NCI-H1436 (cell line): ENCODE data around the gene NXPE1.
"Not testable (repeated sequence)": the region's sequence is repeated elsewhere in the genome, so short reads cannot be mapped to it uniquely, and the experiment has no call there.

Source experiments
- DNase-seq: peaks from one replicate; lab custom pipeline; 2025; lab: John Stamatoyannopoulos, UW

Gene NXPE1

GRCh38 chr11:114559425-114560310 lies at the start of gene NXPE1:
TSS of gene NXPE1 (minus strand) at chr11:114559881. CDS start at chr11:114551201, 8,680 bp downstream.
- no peak for DNase-seq

DNA sequence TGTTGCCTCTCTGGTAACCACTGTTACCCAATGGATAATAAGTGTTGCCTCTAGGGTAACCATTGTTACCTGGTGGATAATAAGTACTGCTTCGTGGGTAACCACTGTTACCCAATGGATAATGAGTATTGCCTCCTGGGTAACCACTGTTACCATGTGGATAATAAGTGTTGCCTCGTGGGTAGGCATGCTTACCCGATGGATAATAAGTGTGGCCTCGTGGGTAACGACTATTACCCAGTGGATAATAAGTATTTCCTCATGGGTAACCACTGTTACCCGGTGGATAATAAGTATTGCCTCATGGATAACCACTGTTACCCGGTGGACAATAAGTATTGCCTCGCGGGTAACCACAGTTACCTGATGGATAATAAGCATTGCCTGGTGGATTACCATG lies 49.7 kb upstream of the NXPE1 start:
- DNase-seq: no peak

- not testable (repeated sequence) for DNase-seq
These were observed 48.9 kb upstream of the NXPE1 start for GRCh38 chr11:114608605-114609004.

GRCh38 chr11:114607753-114608459 lies 48.2 kb upstream of the NXPE1 start:
- no peak for DNase-seq

GRCh38 chr11:114606802-114607075 lies 47.1 kb upstream of the NXPE1 start:
- not testable (repeated sequence) for DNase-seq

DNA sequence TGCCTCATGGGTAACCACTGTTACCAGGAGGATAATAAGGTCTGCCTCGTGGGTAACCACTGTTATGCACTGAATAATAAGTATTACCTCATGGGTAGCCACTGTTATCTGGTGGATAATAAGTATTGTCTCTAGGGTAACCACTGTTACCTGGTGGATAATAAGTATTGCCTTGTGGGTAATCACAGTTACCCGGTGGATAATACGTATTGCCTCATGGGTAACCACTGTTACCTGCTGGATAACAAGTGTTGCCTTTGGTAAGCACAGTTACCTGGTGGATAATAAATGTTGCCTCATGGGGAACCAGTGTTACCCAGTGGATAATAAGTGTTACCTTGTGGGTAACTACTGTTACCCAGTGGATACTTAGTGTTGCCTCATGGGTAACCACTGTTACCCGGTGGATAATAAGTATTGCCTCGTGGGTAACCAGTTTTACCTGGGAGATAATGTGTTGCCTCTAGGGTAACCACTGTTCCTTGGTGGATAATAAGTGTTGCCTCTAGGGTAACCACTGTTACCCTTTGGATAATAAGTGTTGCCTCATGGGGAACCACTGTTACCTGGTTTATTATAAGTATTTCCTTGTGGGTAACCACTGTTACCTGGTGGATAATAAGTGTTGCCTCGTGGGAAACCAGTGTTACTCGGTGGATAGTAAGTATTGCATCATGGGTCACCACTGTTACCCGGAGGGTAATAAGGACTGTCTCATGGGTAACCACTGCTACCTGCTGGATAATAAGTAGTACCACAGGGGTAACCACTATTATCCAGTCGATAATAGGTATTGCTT lies 46.5 kb upstream of the NXPE1 start:
- no peak for DNase-seq

DNA sequence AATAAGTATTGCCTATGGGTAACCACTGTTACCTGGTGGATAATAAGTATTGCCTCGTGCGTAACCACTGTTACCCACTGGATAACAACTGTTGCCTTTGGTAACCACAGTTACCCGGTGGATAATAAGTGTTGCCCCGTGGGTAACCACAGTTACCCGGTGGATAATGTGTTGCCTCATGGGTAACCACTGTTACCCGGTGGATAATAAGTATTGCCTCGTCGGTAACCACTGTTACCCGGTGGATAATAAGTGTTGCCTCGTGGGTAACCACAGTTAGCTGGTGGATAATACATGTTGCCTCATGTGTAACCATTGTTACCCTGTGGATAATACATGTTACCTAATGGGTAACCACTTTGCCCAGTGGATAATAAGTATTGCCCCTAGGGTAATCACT lies 45.7 kb upstream of the NXPE1 start:
- DNase-seq: no peak

DNA sequence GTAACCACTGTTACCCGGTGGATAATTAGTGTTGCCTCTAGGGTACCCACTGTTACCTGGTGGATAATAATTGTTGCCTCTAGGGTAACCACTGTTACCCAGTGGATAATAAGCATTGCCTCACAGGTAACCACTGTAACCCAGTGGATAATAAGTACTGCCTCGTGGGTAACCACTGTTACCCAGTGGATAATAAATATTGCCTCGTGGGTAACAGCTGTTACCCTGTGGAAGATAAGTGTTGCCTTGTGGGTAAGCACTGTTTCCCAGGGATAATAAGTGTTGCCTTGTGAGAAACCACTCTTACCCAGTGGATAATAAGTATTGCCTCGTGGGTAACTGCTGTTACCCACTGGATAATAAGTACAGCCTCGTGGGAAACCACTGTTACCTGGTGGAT lies 45.2 kb upstream of the NXPE1 start:
- DNase-seq: no peak

DNA sequence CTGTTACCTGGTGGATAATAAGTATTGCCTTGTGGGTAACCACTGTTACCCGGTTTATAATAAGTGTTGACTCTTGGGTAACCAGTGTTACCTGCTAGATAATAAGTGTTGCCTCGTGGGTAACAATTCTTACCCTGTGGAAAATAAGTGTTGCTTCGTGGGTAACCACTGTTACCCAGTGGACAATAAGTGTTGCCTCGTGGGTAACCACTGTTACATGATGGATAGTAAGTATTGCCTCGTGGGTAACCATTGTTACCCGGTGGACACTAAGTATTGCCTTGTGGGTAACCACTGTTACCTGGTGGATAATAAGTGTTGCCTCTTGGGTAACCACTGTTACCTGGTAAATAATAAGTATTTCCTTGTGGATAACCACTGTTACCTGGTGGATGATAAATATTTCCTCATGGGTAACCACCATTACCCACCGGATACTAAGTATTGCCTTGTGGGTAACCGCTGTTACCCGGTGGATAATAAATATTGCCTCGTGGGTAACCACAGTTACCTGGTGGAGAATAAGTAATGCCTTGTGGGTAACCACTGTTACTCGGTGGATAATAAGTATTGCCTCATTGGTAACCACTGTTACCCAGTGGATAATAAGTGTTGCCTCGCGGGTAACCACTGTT lies 44.6 kb upstream of the NXPE1 start:
- DNase-seq: no peak

- DNase-seq: not testable (repeated sequence)
These were observed 43.5 kb upstream of the NXPE1 start for GRCh38 chr11:114603151-114603550.

GRCh38 chr11:114598461-114598860 lies 38.8 kb upstream of the NXPE1 start:
- no peak for DNase-seq

DNA sequence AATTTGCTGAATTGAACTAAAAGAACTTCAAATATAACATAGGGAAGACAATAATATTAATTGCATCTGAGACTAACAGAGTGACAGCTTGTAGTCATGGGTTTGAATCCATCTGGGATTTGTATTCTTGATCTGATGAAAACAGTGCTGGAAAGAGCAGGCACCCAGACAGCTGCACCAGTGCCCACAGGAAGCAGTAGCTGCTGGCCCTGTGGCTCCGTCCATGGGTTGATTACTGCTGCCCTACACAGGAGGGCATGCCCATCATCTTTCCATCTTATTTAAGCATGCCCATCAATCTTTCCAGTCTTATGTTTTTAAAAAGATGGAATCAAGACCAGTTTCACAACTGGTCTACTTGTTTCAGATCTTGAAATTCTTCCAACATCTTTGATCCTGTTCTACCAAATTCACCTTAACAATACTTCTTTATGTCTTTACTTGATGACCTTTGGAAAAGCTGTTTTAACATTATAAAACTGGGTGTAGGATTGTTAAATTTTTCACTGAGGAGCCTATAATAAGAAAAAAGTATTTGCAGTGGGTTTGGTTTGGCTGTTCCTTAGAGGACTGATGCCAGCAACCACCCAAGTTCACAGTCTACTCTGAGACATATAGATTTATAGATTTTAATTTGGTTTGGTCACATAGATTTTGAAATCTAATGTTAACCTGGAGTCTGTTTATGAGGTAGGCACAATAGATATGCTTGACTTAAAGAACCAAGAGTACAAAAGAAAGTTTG lies 36.7 kb upstream of the NXPE1 start:
- no peak for DNase-seq

DNA sequence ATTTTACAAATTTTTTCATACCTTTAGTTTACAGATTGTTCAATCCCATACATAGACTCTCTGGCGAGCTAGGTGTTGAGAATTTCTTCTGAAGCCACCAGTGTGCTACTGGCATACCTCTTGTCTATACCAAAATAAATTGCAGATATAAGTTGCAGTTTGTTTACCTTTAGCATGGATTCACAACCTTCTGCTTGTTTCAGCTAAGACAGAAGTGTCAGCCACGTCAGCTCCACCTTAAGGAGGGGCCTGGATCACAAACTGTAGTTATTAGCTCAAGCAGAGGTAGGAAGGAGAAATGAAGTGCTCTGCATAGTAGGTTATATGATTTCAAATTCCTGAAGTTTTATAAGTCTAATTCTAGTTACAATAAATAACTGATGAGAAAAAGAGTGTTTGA lies 35.9 kb upstream of the NXPE1 start, which contains the start of gene NXPE4:
NXPE4 (minus strand) TSS at position 216 of the 400 bp plus-strand sequence. CDS start 1,027 bp downstream, outside the sequence.
- DNase-seq: no peak

DNA sequence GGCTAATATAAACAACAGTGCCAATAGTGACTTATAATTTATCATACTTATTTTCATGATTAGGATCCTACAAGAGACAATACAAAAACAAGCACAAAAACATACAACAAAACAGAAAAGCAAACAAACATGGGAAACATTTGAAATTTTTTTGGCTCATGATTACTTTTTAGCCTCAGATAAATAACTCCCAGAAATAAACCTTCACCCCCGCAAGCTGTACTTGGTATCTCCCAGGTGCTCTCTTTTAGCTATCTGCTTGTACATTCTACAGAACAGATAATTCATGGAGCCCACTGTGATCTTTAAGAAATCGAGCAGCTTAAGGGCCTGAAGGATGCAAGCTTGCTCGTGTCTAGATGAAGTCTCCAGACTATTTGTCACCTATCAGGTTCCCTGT lies 35.0 kb upstream of the NXPE1 start:
- no peak for DNase-seq

- DNase-seq: no peak
These were observed 27.8 kb upstream of the NXPE1 start for GRCh38 chr11:114587398-114587953.

GRCh38 chr11:114586797-114587196 lies 27.1 kb upstream of the NXPE1 start:
- DNase-seq: no peak

DNA sequence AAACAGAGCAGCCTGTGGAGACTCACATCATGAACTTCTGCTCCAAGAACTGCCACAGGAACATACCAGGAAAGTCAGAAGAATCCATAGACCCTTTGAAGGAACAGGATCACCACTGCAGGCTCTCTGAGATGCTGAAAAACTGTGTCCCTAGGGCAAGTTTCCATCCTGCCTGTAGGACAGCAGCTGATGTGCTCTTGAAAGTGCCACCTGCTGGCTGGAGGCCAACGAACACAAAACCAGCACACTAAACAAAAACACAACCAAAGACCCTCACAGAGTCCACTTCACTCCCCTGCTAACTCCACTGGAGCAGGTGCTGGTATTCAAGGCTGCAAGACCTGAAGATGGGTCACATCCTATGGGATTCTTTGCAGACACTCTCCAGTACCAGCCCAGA lies 12.0 kb upstream of the NXPE1 start:
- DNase-seq: no peak

- DNase-seq: no peak
These were observed 10.1 kb upstream of the NXPE1 start for GRCh38 chr11:114569801-114570200.

DNA sequence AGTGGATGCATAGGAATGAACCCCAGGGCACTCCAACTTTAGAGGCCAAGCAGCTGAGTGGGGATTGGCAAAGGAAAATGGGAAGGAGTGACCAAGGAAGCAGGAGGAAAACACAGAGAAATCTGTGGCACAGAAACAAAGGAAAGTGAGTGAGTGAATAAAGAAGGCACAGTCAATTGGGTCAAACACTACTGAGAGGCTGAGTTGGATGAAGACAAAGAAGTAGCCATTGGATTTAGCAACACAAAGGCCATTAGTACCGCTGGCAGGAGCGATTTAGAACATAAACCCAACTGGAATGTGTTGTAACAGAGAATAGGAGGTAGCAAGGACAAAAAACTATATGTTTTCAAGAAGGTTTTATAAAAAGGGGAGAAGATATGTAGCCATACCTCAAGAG lies 6.6 kb upstream of the NXPE1 start:
- DNase-seq: no peak

GRCh38 chr11:114564831-114565230 lies 5.2 kb upstream of the NXPE1 start:
- DNase-seq: no peak

- DNase-seq: no peak
These were observed 3.4 kb upstream of the NXPE1 start for GRCh38 chr11:114563077-114563476.
